Karpas-422 (cell line): ENCODE data around the gene GJB6. TPM values are rescaled to one million over a fixed set of nuclear protein-coding genes. Genes with fewer than 3 reads are reported as not detected.

Experiments
- DNase-seq: peaks from one replicate; pipeline ENCODE4 v3.0.0-alpha.2; 2015
- H2AFZ ChIP-seq: fragments of 200-600 bp; sonication (generic); 2 replicates; pipeline ENCODE4 v1.6.1; 2014; ENCODE audit warnings: antibody characterized with exemption, low read length, mixed read lengths
- H3K27ac ChIP-seq: fragments of 200-600 bp; sonication (generic); 2 replicates; pipeline ENCODE4 v1.5.1; 2014; ENCODE audit warnings: mild to moderate bottlenecking, low read length, moderate library complexity
- H3K27me3 ChIP-seq: fragments of 200-600 bp; sonication (generic); 2 replicates; pipeline ENCODE4 v1.6.1; 2014; ENCODE audit warnings: low read length, mixed read lengths
- H3K36me3 ChIP-seq: fragments of 200-600 bp; sonication (generic); 2 replicates; pipeline ENCODE4 v1.6.1; 2014; ENCODE audit warnings: low read length, mixed read lengths; ENCODE audit not compliant: insufficient read depth
- H3K4me1 ChIP-seq: fragments of 200-600 bp; sonication (generic); 2 replicates; pipeline ENCODE4 v1.6.1; 2014; ENCODE audit warnings: mild to moderate bottlenecking, low read length, mixed read lengths
- H3K4me2 ChIP-seq: fragments of 200-600 bp; sonication (generic); 2 replicates; pipeline ENCODE4 v1.6.1; 2014; ENCODE audit warnings: low read length, low read depth, mild to moderate bottlenecking; ENCODE audit not compliant: poor library complexity, severe bottlenecking
- H3K4me3 ChIP-seq: fragments of 200-600 bp; sonication (generic); 2 replicates; pipeline ENCODE4 v1.5.1; 2014; ENCODE audit warnings: mild to moderate bottlenecking, antibody characterized with exemption, low read length, mixed read lengths
- H3K79me2 ChIP-seq: fragments of 200-600 bp; sonication (generic); 2 replicates; pipeline ENCODE4 v1.6.1; 2014; ENCODE audit warnings: mild to moderate bottlenecking, low read length, mixed read lengths
- H3K9ac ChIP-seq: fragments of 200-600 bp; sonication (generic); 2 replicates; pipeline ENCODE4 v1.6.0; 2014; ENCODE audit warnings: low read length
- H3K9me2 ChIP-seq: fragments of 200-600 bp; sonication (generic), shearing (Covaris generic); replicated peaks from 2 replicates; pipeline ENCODE4 v1.6.0; 2014; ENCODE audit warnings: mild to moderate bottlenecking, low read length, moderate library complexity; ENCODE audit not compliant: insufficient read depth
- H3K9me3 ChIP-seq: fragments of 300-700, 200-600 bp; sonication (generic); 2 replicates; pipeline ENCODE4 v1.6.1; 2014; ENCODE audit warnings: low read length, mixed read lengths
- H4K20me1 ChIP-seq: fragments of 200-600 bp; sonication (generic); 2 replicates; pipeline ENCODE4 v1.6.1; 2014; ENCODE audit warnings: mild to moderate bottlenecking, antibody characterized with exemption, low read length, low read depth; ENCODE audit not compliant: insufficient read depth
- total RNA-seq: library from RNA; depleted of rRNA; stranded (reverse); fragments of >200 nt; shearing (Covaris generic); gene quantifications from 2 replicates; pipeline ENCODE4 v1.2.3, GENCODE V29; 2014; ENCODE audit warnings: low replicate concordance

GJB6 gene
- total RNA-seq, 1 experiment from 2014 or later: not detected

DNA sequence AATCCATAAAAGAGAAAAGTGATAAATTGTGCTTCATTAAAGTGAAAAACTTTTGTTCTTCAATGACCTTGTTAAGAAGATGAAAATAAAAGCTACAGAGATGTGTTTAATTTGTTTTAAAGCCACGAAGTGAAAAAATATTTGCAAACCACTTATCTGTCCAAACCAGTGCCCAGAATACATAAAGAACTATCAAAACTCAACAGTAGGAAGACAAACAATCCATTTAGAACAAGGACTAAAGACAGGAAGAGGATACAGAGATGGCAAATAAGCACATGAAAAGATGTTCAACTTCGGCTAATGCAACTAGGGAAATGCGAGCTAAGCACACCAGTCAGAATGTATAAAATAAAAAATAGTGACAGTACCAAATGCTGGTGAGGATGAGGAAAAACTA lies 15.0 kb downstream of the GJB6 start:
- H3K27me3 ChIP-seq: no peaks in the 10 kb centered on the region
- no peak for DNase-seq
- H3K4me3 ChIP-seq: no peak overlapping the region
- H2AFZ ChIP-seq: no peak overlapping the region
- no peaks in the 10 kb centered on the region for H3K9me2 ChIP-seq
- no peak overlapping the region for H3K9ac ChIP-seq
- H4K20me1 ChIP-seq: no peaks in the 10 kb centered on the region
- no peaks in the 10 kb centered on the region for H3K36me3 ChIP-seq
- no peaks in the 10 kb centered on the region for H3K79me2 ChIP-seq
- H3K27ac ChIP-seq: no peak overlapping the region
- no peak overlapping the region for H3K4me2 ChIP-seq
- no peaks in the 10 kb centered on the region for H3K9me3 ChIP-seq
- no peaks in the 10 kb centered on the region for H3K4me1 ChIP-seq

DNA sequence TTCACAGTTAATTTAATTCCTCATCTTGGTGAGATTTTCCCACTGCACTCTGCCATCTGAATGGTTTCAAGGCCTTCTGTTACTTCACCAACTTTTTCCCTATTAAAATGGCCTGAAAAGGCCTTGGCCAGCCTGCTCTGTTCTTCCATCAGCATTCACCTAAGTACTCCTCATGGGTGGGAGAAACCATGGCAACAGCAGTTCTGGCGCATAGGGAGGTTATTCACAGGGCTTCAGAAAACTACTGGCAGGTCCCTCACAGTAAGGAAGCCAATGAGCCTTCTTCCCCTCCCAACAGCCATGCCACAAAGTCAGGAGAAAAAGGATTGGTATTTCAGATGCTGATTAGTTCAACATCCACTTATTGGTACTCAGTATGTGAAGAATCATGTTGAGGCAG lies 22.2 kb downstream of the GJB6 start:
- no peaks in the 10 kb centered on the region for H3K36me3 ChIP-seq
- H3K4me3 ChIP-seq: no peak overlapping the region
- no peaks in the 10 kb centered on the region for H3K4me1 ChIP-seq
- no peaks in the 10 kb centered on the region for H3K27me3 ChIP-seq
- DNase-seq: no peak
- no peak overlapping the region for H3K4me2 ChIP-seq
- no peak overlapping the region for H3K9ac ChIP-seq
- H2AFZ ChIP-seq: no peak overlapping the region
- H3K27ac ChIP-seq: no peak overlapping the region
- no peaks in the 10 kb centered on the region for H3K9me3 ChIP-seq
- H4K20me1 ChIP-seq: no peaks in the 10 kb centered on the region
- H3K79me2 ChIP-seq: no peaks in the 10 kb centered on the region
- H3K9me2 ChIP-seq: no peaks in the 10 kb centered on the region

DNA sequence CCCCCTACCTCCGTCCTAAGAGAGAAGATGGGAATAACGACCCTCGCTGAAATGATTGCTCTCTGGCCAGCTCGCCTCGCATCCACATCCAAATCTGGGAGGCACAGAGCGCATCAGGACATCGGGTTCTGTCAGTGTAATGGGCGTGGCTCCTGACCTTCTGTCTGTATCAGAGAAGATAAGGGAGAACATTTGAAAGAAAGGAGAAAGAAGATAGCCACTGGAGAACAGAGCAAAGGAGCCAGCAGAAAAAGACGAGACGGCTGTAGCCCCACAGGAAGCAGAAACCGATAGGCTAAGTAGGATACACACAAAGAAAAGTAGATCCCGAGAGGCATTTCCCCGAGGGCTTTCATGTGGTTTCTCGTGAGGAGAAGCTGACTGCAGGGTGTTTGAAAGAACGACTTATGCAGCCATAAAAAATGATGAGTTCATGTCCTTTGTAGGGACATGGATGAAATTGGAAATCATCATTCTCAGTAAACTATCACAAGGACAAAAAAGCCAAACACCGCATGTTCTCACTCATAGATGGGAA lies 25.4 kb downstream of the GJB6 start:
- Histone ChIP-seq H3K4me3 (no peak overlapping the region), H4K20me1 (no peaks in the 10 kb centered on the region), H3K9me2 (no peaks in the 10 kb centered on the region), H3K9ac (no peak overlapping the region), H3K4me1 (peaks cover 6% of the 10 kb centered on the region), H3K27ac (no peak overlapping the region), H2AFZ (no peak overlapping the region), H3K9me3 (no peaks in the 10 kb centered on the region), H3K4me2 (no peak overlapping the region), H3K79me2 (no peaks in the 10 kb centered on the region), H3K36me3 (no peaks in the 10 kb centered on the region), H3K27me3 (no peaks in the 10 kb centered on the region)
- DNase-seq: no peak

DNA sequence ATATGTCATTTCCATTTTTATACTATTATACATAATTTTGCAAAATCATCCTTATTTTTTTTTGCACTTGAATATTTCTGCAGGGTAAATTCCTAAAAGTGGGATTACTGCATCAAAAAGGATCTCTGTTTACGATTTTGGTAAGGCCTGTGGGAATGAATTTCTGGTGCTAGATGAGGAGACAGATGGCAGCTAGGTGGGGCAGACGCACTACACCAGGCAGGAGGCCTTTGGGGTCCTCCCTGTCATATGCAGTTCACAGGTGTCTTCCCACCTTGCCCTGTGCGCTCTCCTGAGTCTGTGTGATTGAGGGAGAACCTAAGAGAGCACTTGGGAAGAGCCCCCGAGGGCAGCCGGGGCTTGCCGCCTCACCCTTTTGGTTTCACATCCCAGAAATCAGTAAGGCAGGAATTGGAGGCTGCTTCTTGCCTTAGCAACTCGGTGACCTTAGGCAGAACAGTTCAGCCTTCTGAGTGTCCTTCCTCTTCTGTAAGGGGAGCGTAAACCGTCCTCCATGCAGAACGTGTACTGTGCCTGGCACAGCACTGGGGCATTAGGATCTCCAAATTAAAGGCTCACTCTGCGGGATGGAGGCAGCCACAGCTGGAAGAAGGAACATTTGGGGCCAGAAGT lies 25.9 kb downstream of the GJB6 start:
- Histone ChIP-seq H3K9ac (no peak overlapping the region), H3K36me3 (no peaks in the 10 kb centered on the region), H4K20me1 (no peaks in the 10 kb centered on the region), H3K27me3 (no peaks in the 10 kb centered on the region), H3K9me2 (no peaks in the 10 kb centered on the region), H3K9me3 (no peaks in the 10 kb centered on the region), H3K4me1 (peaks cover 6% of the 10 kb centered on the region), H2AFZ (no peak overlapping the region), H3K79me2 (no peaks in the 10 kb centered on the region), H3K27ac (no peak overlapping the region), H3K4me2 (no peak overlapping the region), H3K4me3 (no peak overlapping the region)
- no peak for DNase-seq

DNA sequence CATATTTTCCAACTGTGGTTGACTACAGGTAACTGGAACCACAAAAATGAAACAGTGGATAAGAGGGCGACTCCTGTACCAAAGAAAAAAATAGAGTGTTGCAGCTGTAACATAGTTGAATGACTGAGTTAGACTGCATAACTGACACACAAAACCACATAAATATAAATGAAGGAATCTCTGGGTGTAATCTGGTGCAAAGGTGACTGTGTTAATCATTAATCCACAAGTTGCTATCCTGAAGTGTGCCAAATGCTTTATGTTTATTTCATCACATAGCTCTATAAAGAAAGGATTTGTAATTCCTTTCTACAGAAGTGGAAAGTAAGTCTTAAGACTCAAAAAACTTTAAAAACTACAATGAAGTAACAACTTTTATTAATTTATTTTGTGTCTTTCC lies 33.3 kb downstream of the GJB6 start:
- Histone ChIP-seq H3K4me2 (no peak overlapping the region), H4K20me1 (no peaks in the 10 kb centered on the region), H3K4me1 (peaks cover 20% of the 10 kb centered on the region), H2AFZ (no peak overlapping the region), H3K27me3 (no peaks in the 10 kb centered on the region), H3K9me2 (no peaks in the 10 kb centered on the region), H3K36me3 (no peaks in the 10 kb centered on the region), H3K9ac (no peak overlapping the region), H3K79me2 (no peaks in the 10 kb centered on the region), H3K4me3 (no peak overlapping the region), H3K27ac (no peak overlapping the region), H3K9me3 (no peaks in the 10 kb centered on the region)
- DNase-seq: no peak

DNA sequence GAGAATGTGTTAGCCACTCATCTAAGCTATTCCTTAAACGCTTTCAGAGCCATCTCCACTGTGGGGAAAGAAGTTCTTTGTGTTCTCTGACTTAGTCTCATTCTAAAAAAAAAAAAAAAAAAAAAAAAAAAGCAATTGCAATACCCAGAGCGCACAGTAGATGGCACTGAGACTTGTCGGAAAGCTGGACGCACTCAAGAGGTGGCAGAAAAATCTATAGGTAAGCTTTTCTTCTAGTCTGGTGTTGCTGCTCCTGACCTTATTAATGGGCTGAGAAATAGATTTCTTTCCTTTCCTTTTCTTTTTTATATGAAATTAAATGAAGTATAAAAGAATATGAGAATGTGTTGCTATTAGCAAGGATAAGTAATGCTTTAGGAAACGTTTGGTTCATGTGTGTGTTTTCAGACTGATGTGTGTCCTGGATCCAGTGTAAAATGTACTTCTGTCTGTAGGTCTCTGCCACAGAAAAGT lies 34.7 kb downstream of the GJB6 start:
- Histone ChIP-seq H2AFZ (peak overlapping the region; percentile 90), H3K27ac (no peak overlapping the region), H3K9ac (peak overlapping the region; percentile 53), H3K36me3 (no peaks in the 10 kb centered on the region), H4K20me1 (no peaks in the 10 kb centered on the region), H3K4me2 (peak overlapping the region; percentile 56), H3K4me1 (peaks cover 24% of the 10 kb centered on the region), H3K9me2 (no peaks in the 10 kb centered on the region), H3K27me3 (no peaks in the 10 kb centered on the region), H3K9me3 (no peaks in the 10 kb centered on the region), H3K4me3 (no peak overlapping the region), H3K79me2 (no peaks in the 10 kb centered on the region)
- peak; percentile 86 for DNase-seq

DNA sequence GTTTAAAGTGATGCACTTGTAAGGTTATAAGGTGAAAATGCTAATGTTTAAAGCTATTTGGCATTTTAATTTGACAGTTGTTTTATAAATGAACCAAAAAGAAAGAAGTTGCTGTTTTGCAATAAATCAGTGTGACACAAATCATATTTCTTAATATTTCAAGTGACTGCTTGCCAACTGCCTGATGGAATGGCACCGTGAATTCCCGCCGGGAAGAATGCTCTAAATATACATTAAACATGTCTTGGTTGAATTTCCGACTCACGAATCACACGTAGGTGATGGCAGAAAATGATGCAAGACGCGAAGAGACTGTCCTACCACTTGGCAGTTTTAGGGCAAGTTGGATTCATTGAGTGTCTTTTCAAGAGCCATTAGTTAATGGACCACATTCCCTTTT lies 36.3 kb downstream of the GJB6 start:
- Histone ChIP-seq H3K27ac (no peak overlapping the region), H4K20me1 (no peaks in the 10 kb centered on the region), H3K9ac (no peak overlapping the region), H3K9me2 (no peaks in the 10 kb centered on the region), H3K36me3 (no peaks in the 10 kb centered on the region), H3K79me2 (no peaks in the 10 kb centered on the region), H3K27me3 (no peaks in the 10 kb centered on the region), H3K9me3 (no peaks in the 10 kb centered on the region), H3K4me2 (no peak overlapping the region), H2AFZ (no peak overlapping the region), H3K4me1 (peaks cover 24% of the 10 kb centered on the region), H3K4me3 (no peak overlapping the region)
- DNase-seq: no peak

DNA sequence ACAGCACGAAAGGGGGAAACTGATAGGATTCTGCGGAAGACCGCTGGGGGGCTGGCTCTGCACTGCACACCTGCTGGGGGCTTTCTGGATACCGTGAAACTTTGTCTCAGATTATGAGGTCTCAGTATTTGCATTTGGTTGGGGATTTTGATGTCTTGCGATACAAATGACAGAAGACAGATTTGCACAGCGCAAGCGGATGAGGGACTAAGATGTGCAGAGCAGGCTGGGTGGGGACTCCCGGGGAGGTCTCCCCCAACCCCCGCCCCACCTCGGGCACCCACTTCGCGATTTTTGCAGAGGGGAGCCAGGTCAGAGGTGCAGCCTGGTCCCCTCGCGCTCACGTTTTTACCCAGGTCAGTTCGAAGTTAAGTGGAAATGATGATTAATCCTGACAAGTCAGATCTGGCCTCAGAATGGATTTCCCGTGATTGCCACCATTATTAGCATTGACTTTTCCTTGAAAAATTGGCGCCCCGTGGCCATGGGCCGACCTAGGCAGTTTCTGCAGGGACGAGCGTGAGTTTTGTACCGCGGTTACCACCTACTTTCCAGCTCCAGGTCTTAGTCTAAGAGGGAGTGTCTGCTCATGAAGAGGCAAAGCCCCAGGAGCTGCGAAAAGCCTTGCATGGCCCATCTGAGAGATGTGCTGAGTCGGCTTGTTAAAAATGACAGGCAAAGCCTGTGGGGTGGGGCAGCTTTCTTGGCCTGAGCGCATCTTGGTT lies 38.0 kb downstream of the GJB6 start:
- no peaks in the 10 kb centered on the region for H3K9me3 ChIP-seq
- H3K9ac ChIP-seq: peak overlapping the region; percentile 2; the same call in 1 of the 2 replicates
- H4K20me1 ChIP-seq: no peaks in the 10 kb centered on the region
- H3K4me1 ChIP-seq: peaks cover 29% of the 10 kb centered on the region
- peak overlapping the region; percentile 20; the same call in 1 of the 2 replicates for H3K4me3 ChIP-seq
- H3K27me3 ChIP-seq: no peaks in the 10 kb centered on the region
- peak overlapping the region; percentile 6; the same call in 1 of the 2 replicates for H2AFZ ChIP-seq
- no peak for DNase-seq
- H3K27ac ChIP-seq: no peak overlapping the region
- no peaks in the 10 kb centered on the region for H3K36me3 ChIP-seq
- no peaks in the 10 kb centered on the region for H3K79me2 ChIP-seq
- peak overlapping the region; percentile 48 for H3K4me2 ChIP-seq
- no peaks in the 10 kb centered on the region for H3K9me2 ChIP-seq
